ENCODE results near the gene SMNDC1.

- TF ChIP-seq EZH2 (IDR thresholded peaks at IDR 0.05), result no peak
- no peak for TF ChIP-seq POLR2AphosphoS5 (IDR thresholded peaks at IDR 0.05; ENCODE audit: borderline replicate concordance, low read depth, low read length)
- no peak for TF ChIP-seq FOXP2 (optimal IDR thresholded peaks at IDR 0.05; ENCODE audit: control extremely low read depth, extremely low read length, insufficient read depth)
Measured at GRCh38 chr10:110259317-110259716, 45.4 kb downstream of the SMNDC1 start.

Data from SK-N-MC (cell line).